HUES6 (cell line): ENCODE data around the gene CLN3.
"Not testable (repeated sequence)": the region's sequence is repeated elsewhere in the genome, so short reads cannot be mapped to it uniquely, and the experiment has no call there.

Source experiments
- H3K27ac ChIP-seq: 2 replicates; pipeline ENCODE4 v1.7.0; 2013; ENCODE audit warnings: low read depth, mild to moderate bottlenecking, low read length, inconsistent platforms
- H3K27me3 ChIP-seq: 2 replicates; pipeline ENCODE4 v1.6.1; 2013; ENCODE audit warnings: low read length; ENCODE audit not compliant: control insufficient read depth, insufficient read depth
- H3K36me3 ChIP-seq: 2 replicates; pipeline ENCODE4 v1.6.1; 2013; ENCODE audit warnings: low read length; ENCODE audit not compliant: control insufficient read depth, insufficient read depth
- H3K4me1 ChIP-seq: 2 replicates; pipeline ENCODE4 v1.6.1; 2013; ENCODE audit warnings: low read length; ENCODE audit not compliant: control insufficient read depth, insufficient read depth
- H3K4me3 ChIP-seq: 2 replicates; pipeline ENCODE4 v1.5.1; 2013; ENCODE audit warnings: low read depth, low read length
- H3K9ac ChIP-seq: one replicate; pipeline ENCODE4 v1.6.1; 2013; ENCODE audit warnings: mild to moderate bottlenecking, low read length
- H3K9me3 ChIP-seq: 2 replicates; pipeline ENCODE4 v1.6.1; 2013; ENCODE audit warnings: low read depth, low read length; ENCODE audit not compliant: control insufficient read depth, insufficient read depth

The CLN3 gene

DNA sequence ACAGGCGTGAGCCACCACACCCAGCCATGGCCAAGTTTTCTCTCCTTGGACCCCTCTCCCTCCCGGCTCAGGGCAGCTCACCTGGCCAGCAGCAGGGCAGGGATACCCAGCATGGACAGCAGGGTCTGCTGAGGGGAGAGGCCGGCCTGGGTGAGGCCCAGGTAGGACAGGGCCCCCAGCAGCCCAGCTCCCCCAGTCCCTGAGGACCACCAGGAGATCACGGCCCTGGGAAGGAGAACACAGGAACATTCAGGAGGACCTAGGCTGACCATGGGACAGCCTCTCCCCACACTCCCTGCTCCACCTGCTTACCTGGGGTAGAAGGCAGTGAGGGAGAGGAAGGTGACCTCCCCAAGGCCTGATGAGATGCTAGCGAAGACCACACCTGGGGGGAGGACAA is 5.6 kb downstream of the CLN3 start:
- Histone ChIP-seq H3K36me3 (peaks cover 28% of the 10 kb centered on the region), H3K4me1 (no peaks in the 10 kb centered on the region), H3K27ac (no peak overlapping the region), H3K4me3 (no peak overlapping the region), H3K9ac (no peak overlapping the region), H3K9me3 (no peaks in the 10 kb centered on the region), H3K27me3 (no peaks in the 10 kb centered on the region)

DNA sequence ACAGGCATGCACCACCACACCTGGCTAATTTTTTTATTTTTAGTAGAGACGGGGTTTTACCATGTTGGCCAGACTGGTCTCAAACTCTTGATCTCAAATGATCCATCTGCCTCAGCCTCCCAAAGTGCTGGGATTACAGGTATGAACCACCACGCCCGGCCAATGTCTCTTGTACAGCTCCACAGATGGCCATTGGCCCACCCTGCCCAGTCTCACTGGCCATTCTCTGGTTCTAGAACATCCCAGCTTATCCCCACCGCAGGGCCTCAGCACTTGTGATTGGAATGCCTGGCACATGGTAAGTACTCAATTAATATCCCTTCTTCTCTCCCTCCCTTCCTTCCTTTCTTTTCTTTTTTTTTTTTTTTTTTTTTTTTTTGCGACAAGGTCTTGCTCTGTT is 8.5 kb downstream of the CLN3 start:
- H3K27me3 ChIP-seq, H3K9me3 ChIP-seq, H3K4me1 ChIP-seq, H3K9ac ChIP-seq, H3K27ac ChIP-seq, H3K4me3 ChIP-seq: not testable (repeated sequence)
- peaks cover 29% of the 10 kb centered on the region for H3K36me3 ChIP-seq

DNA sequence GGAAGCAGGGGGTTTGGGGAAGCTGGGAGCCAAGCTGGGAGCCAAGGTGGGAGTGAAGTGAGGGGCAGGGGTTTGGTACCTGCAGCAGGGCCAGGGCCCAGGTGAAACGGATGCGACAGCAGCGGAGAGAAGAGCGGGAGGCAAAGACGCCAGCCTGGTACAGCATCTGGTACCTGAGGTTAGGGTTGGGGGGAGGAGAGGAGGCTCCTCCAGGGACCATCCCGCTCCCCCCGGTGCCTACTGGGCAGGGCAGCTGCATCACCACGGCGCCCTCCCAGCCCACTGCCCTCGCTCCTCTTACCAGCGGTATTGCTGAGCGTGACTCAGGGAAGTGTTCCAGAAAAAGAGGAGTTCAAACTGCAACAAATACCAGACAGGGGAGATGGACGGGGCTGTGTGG is 9.8 kb downstream of the CLN3 start:
- Histone ChIP-seq H3K27me3 (no peaks in the 10 kb centered on the region), H3K27ac (no peak overlapping the region), H3K4me1 (no peaks in the 10 kb centered on the region), H3K4me3 (no peak overlapping the region), H3K36me3 (peaks cover 30% of the 10 kb centered on the region), H3K9ac (no peak overlapping the region), H3K9me3 (no peaks in the 10 kb centered on the region)

DNA sequence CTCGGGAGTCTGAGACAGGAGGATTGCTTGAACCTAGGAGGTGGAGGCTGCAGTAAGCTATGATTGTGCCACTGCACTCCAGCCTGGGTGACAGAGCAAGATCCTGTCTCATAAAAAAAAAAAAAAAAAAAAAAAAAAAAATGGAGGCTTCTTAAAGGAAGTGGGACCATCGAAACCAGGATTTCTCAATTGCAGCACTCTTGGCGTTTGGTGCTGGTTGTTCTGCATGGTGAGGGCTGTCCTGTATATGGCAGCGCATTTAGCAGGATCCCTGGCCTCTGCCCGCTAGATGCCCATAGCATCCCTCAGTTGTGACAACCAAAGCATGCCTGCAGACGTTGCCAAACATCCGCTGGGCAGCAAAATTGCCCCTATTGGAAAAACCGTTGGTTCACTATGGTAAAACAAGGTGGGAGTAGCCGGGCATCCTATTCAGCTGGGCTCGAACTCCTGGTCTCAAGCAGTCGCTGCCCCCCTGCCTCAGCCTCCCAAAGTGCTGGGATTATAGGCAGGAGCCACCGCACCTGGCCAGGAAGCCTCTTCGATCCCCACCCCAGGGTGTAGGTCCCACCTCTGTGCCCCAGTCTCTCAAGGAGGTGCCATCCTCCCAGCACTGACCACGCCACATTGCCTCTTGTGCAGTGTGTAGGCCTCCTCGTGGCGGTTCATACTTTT is 13.2 kb downstream of the CLN3 start:
- Histone ChIP-seq H3K27me3 (no peaks in the 10 kb centered on the region), H3K4me3 (no peak overlapping the region), H3K9ac (no peak overlapping the region), H3K4me1 (no peaks in the 10 kb centered on the region), H3K27ac (no peak overlapping the region), H3K36me3 (peaks cover 33% of the 10 kb centered on the region), H3K9me3 (no peaks in the 10 kb centered on the region)

DNA sequence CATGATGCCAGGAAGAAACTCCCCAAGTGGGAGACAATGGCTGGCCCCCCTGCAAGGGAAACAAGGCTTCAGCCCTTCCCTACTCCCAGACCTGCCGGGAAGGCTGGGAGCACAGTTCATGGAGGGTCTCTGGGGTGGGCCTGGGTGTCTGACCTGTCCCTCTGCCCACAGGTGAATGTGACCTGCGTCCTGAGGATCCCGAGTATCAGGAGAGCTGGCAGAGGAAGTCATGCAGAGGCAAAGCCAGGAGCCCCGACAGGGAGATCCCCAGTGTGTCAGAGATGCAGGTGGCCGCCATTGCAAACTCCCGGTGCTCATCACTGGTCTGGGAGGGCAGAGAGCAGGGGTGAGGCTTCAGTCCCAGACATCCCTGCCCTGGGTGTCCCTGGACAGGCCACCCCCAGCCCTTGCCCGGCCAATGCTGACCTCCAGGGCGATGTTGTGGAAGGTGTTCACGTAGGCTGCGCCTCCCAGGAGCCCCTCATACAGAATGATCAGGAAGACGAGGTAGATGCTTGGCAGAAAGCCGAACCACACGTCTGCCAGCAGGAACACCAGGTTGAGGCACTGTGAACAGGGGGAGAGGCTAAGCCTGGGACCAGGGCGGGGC is 14.5 kb downstream of the CLN3 start:
- Histone ChIP-seq H3K4me3 (no peak overlapping the region), H3K4me1 (no peaks in the 10 kb centered on the region), H3K9me3 (no peaks in the 10 kb centered on the region), H3K27ac (no peak overlapping the region), H3K36me3 (peaks cover 30% of the 10 kb centered on the region), H3K9ac (no peak overlapping the region), H3K27me3 (no peaks in the 10 kb centered on the region)

DNA sequence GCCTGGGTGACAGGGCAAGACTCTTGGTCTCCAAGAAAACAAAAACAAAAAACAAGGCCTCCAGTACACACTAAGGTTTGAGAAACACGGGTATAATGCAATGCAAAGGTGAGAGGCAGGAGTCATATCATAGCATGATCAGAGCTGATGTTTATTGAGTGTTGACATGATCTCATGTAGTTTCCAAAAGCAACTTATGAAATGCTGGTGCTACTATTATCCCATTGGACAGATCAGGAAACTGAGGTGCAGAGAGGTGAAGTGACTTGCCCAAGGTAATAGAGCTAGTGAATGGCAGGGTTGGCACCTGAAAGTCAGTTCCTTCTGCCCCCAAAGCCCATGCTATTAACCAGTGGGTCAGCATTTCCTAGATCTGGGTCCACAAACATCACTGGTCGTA is 16.7 kb downstream of the CLN3 start:
- no peak overlapping the region for H3K4me3 ChIP-seq
- H3K9me3 ChIP-seq: no peaks in the 10 kb centered on the region
- H3K27me3 ChIP-seq: no peaks in the 10 kb centered on the region
- no peaks in the 10 kb centered on the region for H3K4me1 ChIP-seq
- no peak overlapping the region for H3K9ac ChIP-seq
- peaks cover 21% of the 10 kb centered on the region for H3K36me3 ChIP-seq
- H3K27ac ChIP-seq: no peak overlapping the region

DNA sequence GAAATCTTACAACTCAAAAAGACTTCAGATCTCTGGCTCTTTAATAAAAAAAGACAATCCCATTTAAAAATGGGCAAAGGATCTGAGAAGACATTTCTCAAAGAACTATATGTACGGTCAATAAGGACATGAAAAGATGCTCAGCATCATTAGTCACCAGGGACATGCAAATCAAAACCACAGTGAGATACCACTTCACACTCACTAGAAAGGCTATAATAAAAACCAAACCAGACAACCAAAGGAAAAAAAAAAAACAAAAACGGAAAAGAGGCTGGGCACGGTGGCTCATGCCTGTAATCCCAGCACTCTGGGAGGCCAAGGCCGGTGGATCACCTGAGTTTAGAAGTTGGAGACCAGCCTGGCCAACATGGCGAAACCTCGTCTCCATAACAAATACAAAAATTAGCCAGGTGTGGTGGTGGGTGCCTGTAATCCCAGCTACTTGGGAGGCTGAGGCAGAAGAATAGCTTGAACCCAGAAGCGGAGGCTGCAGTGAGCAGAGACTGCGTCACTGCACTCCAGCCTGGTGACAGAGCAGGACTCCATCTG is 18.1 kb downstream of the CLN3 start:
- Histone ChIP-seq H3K27ac (no peak overlapping the region), H3K36me3 (peaks cover 17% of the 10 kb centered on the region), H3K4me1 (no peaks in the 10 kb centered on the region), H3K4me3 (no peak overlapping the region), H3K9ac (no peak overlapping the region), H3K27me3 (no peaks in the 10 kb centered on the region), H3K9me3 (no peaks in the 10 kb centered on the region)

DNA sequence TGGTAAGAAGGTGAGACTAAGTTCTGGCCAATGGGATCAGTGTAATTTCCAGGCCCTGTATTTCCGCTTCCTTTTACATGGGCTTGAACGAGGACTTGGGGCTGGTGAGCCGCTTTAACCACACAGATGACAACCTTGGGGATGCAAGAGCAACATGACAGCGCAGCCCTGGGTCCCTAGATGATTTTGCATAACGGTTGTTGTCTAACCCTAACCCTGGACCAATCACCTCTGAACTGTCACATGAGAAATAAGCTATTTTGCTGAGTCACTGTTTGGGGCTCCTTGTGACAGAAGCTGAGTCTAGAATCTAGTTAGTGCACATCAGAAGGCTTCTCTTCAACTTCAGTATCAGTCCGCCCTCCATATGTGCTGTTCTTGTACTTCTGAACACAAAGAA is 44.8 kb downstream of the CLN3 start:
- not testable (repeated sequence) for H3K9me3 ChIP-seq, H3K36me3 ChIP-seq, H3K27me3 ChIP-seq, H3K9ac ChIP-seq, H3K4me1 ChIP-seq, H3K4me3 ChIP-seq, H3K27ac ChIP-seq

DNA sequence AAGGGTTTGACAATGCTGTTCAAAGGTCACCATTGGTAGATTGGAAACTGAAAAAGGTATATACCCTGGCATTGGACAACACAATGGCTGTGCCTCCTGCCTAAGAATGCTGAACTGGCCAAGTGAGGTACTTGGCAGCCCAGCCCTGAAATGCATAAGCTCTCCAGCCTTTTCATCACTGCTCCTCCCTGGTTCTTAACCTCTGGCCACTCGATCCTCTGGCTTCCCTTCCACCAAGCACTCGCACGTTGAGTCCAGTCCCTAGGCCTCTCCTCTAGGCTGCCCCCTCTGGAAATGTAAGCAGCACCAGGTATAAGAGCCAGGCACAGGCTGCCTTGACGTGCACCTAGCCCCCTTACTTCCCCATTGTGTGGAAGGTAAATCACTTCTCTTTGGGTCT is 45.5 kb downstream of the CLN3 start:
- not testable (repeated sequence) for H3K36me3 ChIP-seq, H3K9ac ChIP-seq, H3K27ac ChIP-seq, H3K4me3 ChIP-seq, H3K4me1 ChIP-seq, H3K27me3 ChIP-seq, H3K9me3 ChIP-seq

DNA sequence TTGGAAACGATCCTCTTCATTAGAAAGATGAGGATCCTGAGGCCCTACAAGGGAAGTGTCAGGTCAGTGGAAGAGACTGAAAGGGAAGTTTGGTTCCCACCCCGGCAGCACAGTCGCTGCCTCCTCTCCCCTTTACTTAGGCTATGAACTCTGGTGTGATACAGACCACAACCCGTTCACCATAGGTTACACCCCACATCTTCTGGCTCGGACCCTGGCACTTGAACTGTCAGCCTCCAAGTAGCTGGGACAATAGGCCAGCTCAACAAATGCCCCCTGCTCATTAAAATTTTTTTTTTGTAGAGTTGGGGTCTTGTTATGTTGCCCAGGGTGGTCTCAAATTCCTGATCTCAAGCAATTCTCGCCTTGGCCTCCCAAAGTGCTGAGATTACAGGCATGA is 47.9 kb downstream of the CLN3 start:
- not testable (repeated sequence) for H3K27ac ChIP-seq, H3K36me3 ChIP-seq, H3K4me3 ChIP-seq, H3K9me3 ChIP-seq, H3K4me1 ChIP-seq, H3K27me3 ChIP-seq, H3K9ac ChIP-seq

DNA sequence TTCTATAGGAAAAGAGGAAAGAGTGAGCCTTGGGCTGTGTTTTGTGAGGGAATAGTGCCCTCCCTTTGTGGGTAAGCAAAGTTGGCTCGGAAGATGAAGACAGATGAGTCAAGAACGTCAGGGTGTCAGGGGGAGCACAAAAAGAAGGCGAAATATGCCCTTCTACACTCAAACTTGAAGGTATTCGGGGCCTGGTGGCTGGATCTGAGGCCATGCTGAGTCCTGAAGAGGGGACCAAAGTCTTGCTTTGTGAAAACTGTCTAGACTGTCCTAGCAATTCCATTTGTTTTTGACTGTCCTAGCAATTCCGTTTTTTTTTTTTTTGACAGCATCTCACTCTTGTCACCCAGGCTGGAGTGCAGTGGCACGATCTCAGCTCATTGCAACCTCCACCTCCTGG is 53.0 kb downstream of the CLN3 start:
- not testable (repeated sequence) for H3K9ac ChIP-seq, H3K4me1 ChIP-seq, H3K4me3 ChIP-seq, H3K27me3 ChIP-seq, H3K36me3 ChIP-seq, H3K9me3 ChIP-seq, H3K27ac ChIP-seq
